Dendritic cell treated with granulocyte-macrophage colony-stimulating factor and Interleukin-4, amounts not matched to agents 40 ng/mL and 50 ng/mL, for 4 days (primary cell): ENCODE data around the gene IRF2.

Source experiments
- H3K27ac Mint-ChIP-seq: one replicate; pipeline ENCODE4 v1.8.0; 2022; ENCODE audit warnings: mild to moderate bottlenecking, mixed read lengths
- H3K27me3 Mint-ChIP-seq: one replicate; pipeline ENCODE4 v1.8.0; 2022; ENCODE audit warnings: mild to moderate bottlenecking, mixed read lengths
- H3K36me3 Mint-ChIP-seq: one replicate; pipeline ENCODE4 v1.8.0; 2022; ENCODE audit warnings: low read depth, mixed read lengths
- H3K4me1 Mint-ChIP-seq: one replicate; pipeline ENCODE4 v1.8.0; 2022; ENCODE audit warnings: low read depth, mixed read lengths
- H3K4me3 Mint-ChIP-seq: one replicate; pipeline ENCODE4 v1.8.0; 2022; ENCODE audit warnings: mild to moderate bottlenecking, moderate library complexity, mixed read lengths
- H3K9me3 Mint-ChIP-seq: one replicate; pipeline ENCODE4 v1.8.0; 2022; ENCODE audit warnings: mixed read lengths
- intact Hi-C: fragments of 100-400 bp; cut with micrococcal nuclease; formaldehyde crosslinking; loops from one replicate; pipeline ENCODE4 v1.15.0; 2022

IRF2 gene

GRCh38 chr4:184487503-184487902 is 13.2 kb upstream of the IRF2 start:
- Mint-ChIP-seq H3K4me1 (peaks cover 9% of the 10 kb centered on the region), H3K36me3 (no peaks in the 10 kb centered on the region), H3K4me3 (no peak overlapping the region), H3K27ac (no peak overlapping the region), H3K27me3 (no peaks in the 10 kb centered on the region), H3K9me3 (peaks cover 7% of the 10 kb centered on the region)
- intact Hi-C loops, result no loop called here

DNA sequence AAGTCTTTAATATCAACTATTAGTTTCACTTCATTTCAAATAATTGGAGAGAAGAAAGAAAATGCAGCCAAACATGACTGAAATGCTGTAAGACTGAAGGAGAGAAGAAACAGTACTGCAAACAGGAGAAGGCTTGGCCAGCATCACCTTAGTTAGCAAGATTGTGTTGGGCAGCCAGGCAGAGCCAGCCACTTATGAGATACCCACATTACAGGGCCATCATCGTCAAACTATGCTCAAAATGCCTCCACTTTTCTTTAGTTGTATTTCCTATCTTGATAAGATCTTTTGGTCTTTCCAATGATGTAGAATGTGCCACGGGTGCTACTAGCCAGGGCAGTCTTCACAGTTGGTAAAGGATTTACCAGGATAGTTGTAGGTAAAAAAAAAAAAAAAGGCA is 10.9 kb upstream of the IRF2 start:
- H3K4me3 Mint-ChIP-seq, result no peak overlapping the region
- no peak overlapping the region for H3K27ac Mint-ChIP-seq
- no peaks in the 10 kb centered on the region for H3K36me3 Mint-ChIP-seq
- intact Hi-C loops, result no loop called here
- H3K9me3 Mint-ChIP-seq, result peaks cover 7% of the 10 kb centered on the region
- H3K27me3 Mint-ChIP-seq, result no peaks in the 10 kb centered on the region
- peaks cover 25% of the 10 kb centered on the region for H3K4me1 Mint-ChIP-seq

DNA sequence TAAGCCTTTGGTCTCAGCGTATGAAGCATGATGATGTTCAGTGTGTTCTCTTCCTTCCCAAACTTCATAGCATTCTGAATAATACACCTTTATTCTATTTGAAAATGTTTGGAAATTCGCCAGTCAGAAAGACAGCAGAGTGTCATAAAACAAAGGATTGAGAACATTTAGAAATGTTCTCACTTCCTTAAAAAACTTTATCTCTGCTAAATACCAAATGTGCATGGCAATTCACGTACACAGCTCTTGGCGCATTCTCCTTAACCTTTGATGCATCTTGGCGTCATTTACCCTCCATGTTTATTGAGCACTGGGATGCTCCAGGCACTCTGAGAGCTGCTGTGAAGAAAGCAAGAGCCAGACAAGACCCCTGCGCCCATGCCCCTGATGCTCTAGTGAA is 7.2 kb upstream of the IRF2 start:
- Mint-ChIP-seq H3K4me3 (no peak overlapping the region), H3K27me3 (no peaks in the 10 kb centered on the region), H3K36me3 (peaks cover 6% of the 10 kb centered on the region), H3K27ac (no peak overlapping the region), H3K9me3 (peaks cover 7% of the 10 kb centered on the region), H3K4me1 (peaks cover 55% of the 10 kb centered on the region)
- intact Hi-C loops, result no loop called here

- no peaks in the 10 kb centered on the region for H3K27me3 Mint-ChIP-seq
- intact Hi-C loops, result loop anchor here (10.0 kb wide), 1 partner anchor 255 kb away; the partner anchor contains the start of gene CENPU
Measured at GRCh38 chr4:184479516-184479950, 5.2 kb upstream of the IRF2 start.

GRCh38 chr4:184477201-184477999 is 3.0 kb upstream of the IRF2 start:
- H3K4me1 Mint-ChIP-seq, result peaks cover 59% of the 10 kb centered on the region
- H3K27ac Mint-ChIP-seq, result peak overlapping the region; percentile 98
- no peaks in the 10 kb centered on the region for H3K9me3 Mint-ChIP-seq
- intact Hi-C loops, result loop anchor here (10.0 kb wide), 1 partner anchor 257 kb away; the partner anchor contains the start of gene CENPU
- peaks cover 32% of the 10 kb centered on the region for H3K36me3 Mint-ChIP-seq
- H3K27me3 Mint-ChIP-seq, result no peaks in the 10 kb centered on the region
- peak overlapping the region; percentile 96 for H3K4me3 Mint-ChIP-seq

More at GRCh38 chr4:184479516-184479950, 5.2 kb upstream of the IRF2 start:
- Mint-ChIP-seq H3K4me3 (no peak overlapping the region), H3K27ac (peak overlapping the region; percentile 74), H3K9me3 (peaks cover 7% of the 10 kb centered on the region), H3K36me3 (peaks cover 18% of the 10 kb centered on the region), H3K4me1 (peaks cover 67% of the 10 kb centered on the region)

GRCh38 chr4:184476695-184477094 is 2.3 kb upstream of the IRF2 start:
- Mint-ChIP-seq H3K4me1 (peaks cover 62% of the 10 kb centered on the region), H3K36me3 (peaks cover 35% of the 10 kb centered on the region), H3K27me3 (no peaks in the 10 kb centered on the region), H3K4me3 (peak overlapping the region; percentile 96), H3K27ac (peak overlapping the region; percentile 98), H3K9me3 (no peaks in the 10 kb centered on the region)
- intact Hi-C loops, result loop anchor here (10.0 kb wide), 1 partner anchor 258 kb away; the partner anchor contains the start of gene CENPU

DNA sequence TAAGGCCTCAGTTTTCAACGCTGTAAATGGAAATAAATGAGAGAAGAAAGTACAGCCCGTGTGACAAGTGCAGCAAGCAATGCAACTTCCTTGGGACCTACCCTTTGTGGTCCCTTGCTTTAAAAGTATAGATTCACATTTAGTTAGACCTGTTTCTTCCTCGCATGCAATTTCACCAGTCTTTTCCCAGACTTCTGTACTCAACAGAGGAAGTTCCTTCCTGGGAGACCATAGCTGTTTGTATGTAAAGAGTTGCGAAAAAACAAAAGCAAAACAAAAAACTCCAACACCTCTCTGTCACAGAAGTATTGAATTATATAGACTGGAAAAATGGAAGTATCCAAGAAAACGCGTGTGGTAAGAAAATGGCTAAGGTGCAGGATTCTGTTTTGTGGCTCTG is 1.1 kb upstream of the IRF2 start:
- no peaks in the 10 kb centered on the region for H3K27me3 Mint-ChIP-seq
- peaks cover 35% of the 10 kb centered on the region for H3K36me3 Mint-ChIP-seq
- H3K9me3 Mint-ChIP-seq, result no peaks in the 10 kb centered on the region
- intact Hi-C loops, result loop anchor here (2.0 to 10.0 kb wide), 3 partner anchors 39 to 259 kb away; partner anchors contain the start of gene CENPU
- peaks cover 51% of the 10 kb centered on the region for H3K4me1 Mint-ChIP-seq
- H3K27ac Mint-ChIP-seq, result peak overlapping the region; percentile 98
- peak overlapping the region; percentile 96 for H3K4me3 Mint-ChIP-seq

- H3K4me3 Mint-ChIP-seq, result peak overlapping the region; percentile 96
- intact Hi-C loops, result loop anchor here (2.0 to 10.0 kb wide), 3 partner anchors 40 to 260 kb away; partner anchors contain the start of gene CENPU
- no peaks in the 10 kb centered on the region for H3K9me3 Mint-ChIP-seq
- H3K4me1 Mint-ChIP-seq, result peaks cover 51% of the 10 kb centered on the region
- H3K36me3 Mint-ChIP-seq, result peaks cover 36% of the 10 kb centered on the region
- H3K27me3 Mint-ChIP-seq, result no peaks in the 10 kb centered on the region
- peak overlapping the region; percentile 98 for H3K27ac Mint-ChIP-seq
Measured at GRCh38 chr4:184475096-184475461, 729 bp upstream of the IRF2 start.

DNA sequence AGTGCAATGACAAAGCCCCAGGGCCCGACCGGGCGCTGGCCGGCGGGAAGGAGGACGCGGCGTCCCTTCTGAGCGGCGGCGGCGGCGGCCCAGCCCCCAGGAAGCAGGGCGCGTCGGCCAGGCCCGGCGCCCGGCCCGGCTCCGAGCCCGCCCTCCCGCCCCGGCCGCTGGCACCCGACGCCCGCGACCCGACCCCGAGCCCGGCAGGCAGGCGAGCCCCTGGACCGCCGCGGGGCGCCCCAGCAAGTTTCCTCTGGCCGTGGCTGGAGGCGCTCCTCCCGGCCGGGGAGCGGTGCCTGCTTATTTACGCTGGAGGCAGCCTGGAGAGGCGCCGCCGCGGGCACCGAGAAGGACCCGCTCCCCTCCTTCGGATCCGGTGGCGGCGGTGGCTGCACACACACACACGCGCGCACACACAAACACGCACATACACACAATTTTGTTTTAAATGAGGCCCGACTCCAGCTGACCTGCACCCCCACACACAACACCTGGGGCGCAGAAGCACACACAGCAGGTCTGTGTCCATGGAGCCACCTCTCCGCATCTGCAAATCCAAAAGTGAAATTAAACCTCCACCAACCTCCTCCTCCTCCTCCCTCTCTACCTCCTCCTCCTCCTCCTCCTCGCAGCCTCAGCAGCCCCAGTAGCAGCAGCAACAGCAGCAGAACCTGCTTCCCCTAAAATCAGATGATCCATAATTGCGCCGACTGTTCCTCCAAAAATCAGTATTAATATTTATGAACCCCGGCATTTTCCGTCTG is 669 bp downstream of the IRF2 start:
- Mint-ChIP-seq H3K27ac (peak overlapping the region; percentile 98), H3K36me3 (peaks cover 48% of the 10 kb centered on the region), H3K4me1 (peaks cover 52% of the 10 kb centered on the region), H3K4me3 (peak overlapping the region; percentile 96), H3K9me3 (no peaks in the 10 kb centered on the region), H3K27me3 (no peaks in the 10 kb centered on the region)
- intact Hi-C loops, result loop anchor here (1.0 to 10.0 kb wide), 8 partner anchors 36 to 261 kb away; partner anchors contain the start of genes CASP3, CENPU and PRIMPOL

DNA sequence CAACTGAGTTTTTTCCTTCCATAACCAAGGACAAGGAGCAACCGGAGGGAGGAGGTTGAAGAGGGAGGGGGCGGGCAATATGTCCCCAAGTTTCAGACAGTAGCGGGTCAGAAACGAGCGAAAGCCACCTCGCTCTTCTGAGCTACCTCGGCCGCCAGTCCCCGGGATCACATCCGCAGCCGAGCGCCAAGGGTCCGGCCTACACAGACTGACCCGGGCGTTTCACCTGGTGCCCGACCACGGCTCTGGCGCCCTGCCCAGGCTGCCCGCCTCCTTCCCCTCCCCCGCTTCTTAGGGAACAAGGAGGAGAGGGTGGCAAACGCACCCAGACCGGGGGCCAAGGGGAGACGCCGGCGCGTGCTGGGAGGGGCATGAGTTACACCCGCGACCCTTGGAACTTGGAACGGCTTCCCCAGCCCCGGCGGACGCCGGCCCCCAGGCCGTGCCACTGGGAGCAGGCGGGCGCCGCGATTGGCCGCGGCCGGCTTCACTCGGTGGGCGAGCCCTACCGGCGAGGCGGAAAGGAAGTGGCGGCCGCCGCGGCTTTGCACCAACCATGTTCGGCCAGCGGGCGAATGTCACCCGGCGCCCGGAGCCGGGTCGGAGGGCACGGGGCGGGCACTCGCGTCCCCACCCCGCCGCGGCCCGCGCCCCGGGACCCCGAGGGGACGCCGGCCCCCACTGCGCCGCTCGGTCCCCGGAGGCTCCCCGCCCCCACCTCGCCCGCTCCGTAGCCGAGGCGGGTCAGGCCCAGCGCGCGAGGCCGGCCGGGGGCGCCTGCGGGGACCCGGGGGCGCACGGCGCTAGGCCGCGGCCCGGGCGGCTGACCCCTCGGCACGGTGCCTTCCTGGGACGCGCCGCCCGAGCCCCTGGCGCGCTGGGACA is 1.5 kb downstream of the IRF2 start:
- intact Hi-C loops, result loop anchor here (5.0 to 10.0 kb wide), 3 partner anchors 36 to 262 kb away; partner anchors contain the start of gene CENPU
- no peaks in the 10 kb centered on the region for H3K27me3 Mint-ChIP-seq
- H3K9me3 Mint-ChIP-seq, result no peaks in the 10 kb centered on the region
- peaks cover 56% of the 10 kb centered on the region for H3K4me1 Mint-ChIP-seq
- H3K36me3 Mint-ChIP-seq, result peaks cover 48% of the 10 kb centered on the region
- H3K4me3 Mint-ChIP-seq, result peak overlapping the region; percentile 79
- H3K27ac Mint-ChIP-seq, result peak overlapping the region; percentile 98

GRCh38 chr4:184471881-184472613 is 2.3 kb downstream of the IRF2 start:
- Mint-ChIP-seq H3K27me3 (no peaks in the 10 kb centered on the region), H3K4me1 (peaks cover 54% of the 10 kb centered on the region), H3K36me3 (peaks cover 51% of the 10 kb centered on the region), H3K27ac (peak overlapping the region; percentile 87), H3K4me3 (peak overlapping the region; percentile 79), H3K9me3 (no peaks in the 10 kb centered on the region)
- intact Hi-C loops, result loop anchor here (5.0 to 10.0 kb wide), 3 partner anchors 35 to 263 kb away; partner anchors contain the start of gene CENPU

DNA sequence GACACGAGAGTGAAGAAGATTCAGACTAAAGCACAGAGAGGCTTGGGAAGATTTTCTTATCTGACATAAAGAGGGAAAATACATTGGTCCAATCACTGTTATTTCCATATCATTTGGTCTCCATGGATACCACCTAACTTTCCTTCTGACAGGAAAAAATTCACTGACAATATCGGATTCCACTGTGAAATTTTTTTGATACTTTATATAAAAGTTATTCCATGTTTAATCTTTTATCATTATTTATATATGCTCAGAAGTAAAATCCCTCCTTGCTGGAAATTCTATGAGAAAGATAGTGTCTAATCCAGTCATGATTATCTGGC is 3.6 kb downstream of the IRF2 start:
- intact Hi-C loops, result loop anchor here (5.0 to 10.0 kb wide), 3 partner anchors 33 to 264 kb away; partner anchors contain the start of gene CENPU
- Mint-ChIP-seq H3K36me3 (peaks cover 55% of the 10 kb centered on the region), H3K4me1 (peaks cover 46% of the 10 kb centered on the region), H3K27ac (no peak overlapping the region), H3K4me3 (no peak overlapping the region), H3K9me3 (no peaks in the 10 kb centered on the region), H3K27me3 (no peaks in the 10 kb centered on the region)

GRCh38 chr4:184466634-184467033 is 7.7 kb downstream of the IRF2 start:
- Mint-ChIP-seq H3K36me3 (peaks cover 52% of the 10 kb centered on the region), H3K4me1 (peaks cover 50% of the 10 kb centered on the region), H3K27me3 (no peaks in the 10 kb centered on the region), H3K9me3 (no peaks in the 10 kb centered on the region), H3K4me3 (no peak overlapping the region), H3K27ac (no peak overlapping the region)
- intact Hi-C loops, result no loop called here
